K562 (cell line): Measurements from ENCODE around the gene RNF151. TPM values are rescaled to one million over a fixed set of nuclear protein-coding genes. Genes with fewer than 3 reads are reported as not detected.

ENCODE experiments used
- CTCFL ChIP-seq: IDR thresholded peaks from 2 replicates; pipeline ENCODE4 v1.6.1; 2011; ENCODE audit warnings: borderline replicate concordance, low read depth, mild to moderate bottlenecking, moderate library complexity, low read length; ENCODE audit not compliant: insufficient read depth, poor library complexity, severe bottlenecking
- ETS2 ChIP-seq: IDR thresholded peaks from 2 replicates; pipeline ENCODE4 v1.6.1; 2016; ENCODE audit warnings: borderline replicate concordance, missing genetic modification characterization, mild to moderate bottlenecking, moderate library complexity, missing compliant biosample characterization; ENCODE audit not compliant: poor library complexity, severe bottlenecking
- ETV6 ChIP-seq, 3 experiments: fragments of 150-350 bp in 1 of 3; sonication (generic) in 1 of 3; formaldehyde crosslinking in 1 of 3; IDR thresholded peaks; 2 replicates each; pipeline versions ENCODE4 v1.6.1 to v1.8.0; 2014 to 2022; ENCODE audit warnings: borderline replicate concordance in 2 of 3, low read depth in 2 of 3, antibody characterized with exemption in 1 of 3, low read length in 1 of 3, mild to moderate bottlenecking in 1 of 3, missing genetic modification reagents in 1 of 3
- GATAD2A ChIP-seq: fragments of 450-650 bp; IDR thresholded peaks from 2 replicates; pipeline ENCODE4 v1.6.1; 2017
- HDAC2 ChIP-seq: fragments of 450-650 bp; IDR thresholded peaks from 2 replicates; pipeline ENCODE4 v1.6.1; 2016; ENCODE audit warnings: mild to moderate bottlenecking
- HDGF ChIP-seq: fragments of 450-650 bp; IDR thresholded peaks from 2 replicates; pipeline ENCODE4 v1.6.1; 2016
- HNRNPH1 ChIP-seq: fragments of 200-400 bp; formaldehyde crosslinking; optimal IDR thresholded peaks from 2 replicates; pipeline ENCODE3; 2017; ENCODE audit warnings: low read depth, mild to moderate bottlenecking, low read length, moderate library complexity
- ILK ChIP-seq: fragments of 450-650 bp; IDR thresholded peaks from 2 replicates; pipeline ENCODE4 v1.6.1; 2016; ENCODE audit warnings: missing genetic modification characterization, low read depth, mild to moderate bottlenecking, missing compliant biosample characterization, moderate library complexity, borderline replicate concordance
- LARP7 ChIP-seq: fragments of 450-650 bp; IDR thresholded peaks from 2 replicates; pipeline ENCODE4 v1.6.1; 2016
- MED1 ChIP-seq: sonication (generic); formaldehyde crosslinking; IDR thresholded peaks from 2 replicates; pipeline ENCODE4 v1.8.1; 2023; ENCODE audit warnings: missing genetic modification reagents, borderline replicate concordance
- MYC ChIP-seq, 2 experiments: fragments of 250-450 bp in 1 of 2; sonication (Bioruptor Pico) in 1 of 2; IDR thresholded peaks; 2 replicates each; pipeline versions ENCODE4 v1.5.1 to v1.6.1; 2012 to 2021; ENCODE audit warnings: low read depth in 2 of 2, borderline replicate concordance in 1 of 2, improper control_type of control experiment in 1 of 2, low read length in 1 of 2, mild to moderate bottlenecking in 1 of 2, moderate library complexity in 1 of 2
- PCBP1 ChIP-seq: fragments of 200-400 bp; formaldehyde crosslinking; IDR thresholded peaks from 2 replicates; pipeline ENCODE4 v1.6.1; 2018; ENCODE audit warnings: mild to moderate bottlenecking, low read depth, low read length; ENCODE audit not compliant: poor library complexity, severe bottlenecking
- POLR2G ChIP-seq: fragments of 200-400 bp; formaldehyde crosslinking; IDR thresholded peaks from 2 replicates; pipeline ENCODE4 v1.6.1; 2017; ENCODE audit warnings: low read depth, mild to moderate bottlenecking, antibody characterized with exemption, low read length, moderate library complexity
- RNF219 ChIP-seq: fragments of 250-450 bp; sonication (Bioruptor Pico); IDR thresholded peaks from 2 replicates; pipeline ENCODE4 v1.5.0; 2022; ENCODE audit warnings: mild to moderate bottlenecking
- SRF ChIP-seq, 2 experiments: fragments of 250-450, 450-650 bp in 1 of 2; sonication (Bioruptor Pico) in 1 of 2; sonication (generic) in 1 of 2; formaldehyde crosslinking; IDR thresholded peaks; 2 replicates each; pipeline versions ENCODE4 v1.5.0 to v1.5.1; 2020 to 2022; ENCODE audit warnings: mild to moderate bottlenecking in 1 of 2, missing genetic modification reagents in 1 of 2
- TCF7 ChIP-seq: sonication (generic); IDR thresholded peaks from 2 replicates; pipeline ENCODE4 v1.6.1; 2016; ENCODE audit warnings: antibody characterized with exemption, borderline replicate concordance
- ZNF12 ChIP-seq: sonication (generic); formaldehyde crosslinking; IDR thresholded peaks from 2 replicates; pipeline ENCODE4 v1.4.0; 2020; ENCODE audit warnings: mild to moderate bottlenecking, missing genetic modification reagents
- ZNF232 ChIP-seq: sonication (generic); formaldehyde crosslinking; IDR thresholded peaks from 2 replicates; pipeline ENCODE4 v1.8.0; 2022; ENCODE audit warnings: mild to moderate bottlenecking, missing genetic modification reagents
- ZNF253 ChIP-seq: fragments of 250-450 bp; sonication (Bioruptor Pico); conservative IDR thresholded peaks from 2 replicates; pipeline ENCODE4 v1.6.1; 2021; ENCODE audit warnings: mild to moderate bottlenecking
- ZNF655 ChIP-seq: fragments of 250-450 bp; sonication (Bioruptor Pico); IDR thresholded peaks from 2 replicates; pipeline ENCODE4 v1.5.0; 2021
- polyA plus RNA-seq, 8 experiments: library from polyadenylated mRNA; depleted of rRNA in 4 of 8; stranded (reverse) in 5 of 8; unstranded in 3 of 8; fragments of >200 nt; fragmentation: Nextera tagmentation in 2 of 8; fragmentation: Illumina TruSeq in 1 of 8; extraction: Ambion mirVana in 2 of 8; extraction: Trizol in 1 of 8; gene quantifications; 2 replicates each; pipeline versions ENCODE4 v1.2.1 to v1.2.3, GENCODE V29; 2011 to 2014; ENCODE audit warnings: inconsistent platforms in 1 of 8, missing spikeins in 1 of 8
- total RNA-seq, 7 experiments: library from RNA; depleted of rRNA in 6 of 7; stranded (reverse); fragments of >200 nt in 6 of 7; fragmentation: Illumina TruSeq in 2 of 7; extraction: Trizol in 2 of 7; gene quantifications; 2 replicates each; pipeline versions ENCODE4 v1.2.1 to v1.2.3, GENCODE V29; 2011 to 2021; ENCODE audit warnings: low replicate concordance in 1 of 7

Gene RNF151
- total and polyA plus RNA-seq, 9 of the 15 experiments (the other 6 are each of a cell fraction or from before 2014, with no cell fraction given), result not detected

GRCh38 chr16:2003827-2004641 is 37.4 kb downstream of the RNF151 start (continued):
- no peak for TF ChIP-seq HNRNPH1
- 0 out of 4 replicates have a peak, but pooled peaks of 1 of the 2 experiments have one; percentile 10 for TF ChIP-seq ETV6 (IDR thresholded peaks at IDR 0.05; ENCODE audit: borderline replicate concordance in 1 of 2, low read depth in 2 of 2, low read length in 1 of 2)
- TF ChIP-seq ETV6 (CRISPR knock-in tag; IDR thresholded peaks at IDR 0.05; ENCODE audit: borderline replicate concordance), result no peak
- peak; percentile 67 for TF ChIP-seq POLR2G
- no peak for TF ChIP-seq ZNF12 (CRISPR knock-in tag)
- TF ChIP-seq SRF (CRISPR knock-in tag; IDR thresholded peaks at IDR 0.05), result peak in 1 of 2 experiments; percentile 86; a peak in 1 of 4 replicates
- TF ChIP-seq MYC (IDR thresholded peaks at IDR 0.05; ENCODE audit: low read depth, low read length), result peak; percentile 95
- TF ChIP-seq MYC (CRISPR knock-in tag; IDR thresholded peaks at IDR 0.05; ENCODE audit: borderline replicate concordance, low read depth), result no peak
- TF ChIP-seq MED1, result no peak
- TF ChIP-seq RNF219 (CRISPR knock-in tag), result no peak
- TF ChIP-seq HDGF, result 0 out of 2 replicates have a peak, but pooled peaks have one; percentile 4
- no peak for TF ChIP-seq LARP7
- peak; percentile 100 for TF ChIP-seq CTCFL
- TF ChIP-seq ZNF232 (CRISPR knock-in tag), result no peak
- TF ChIP-seq GATAD2A, result no peak
- no peak for TF ChIP-seq ILK
- TF ChIP-seq ZNF655, result no peak
- no peak for TF ChIP-seq ETS2 (tag)
- TF ChIP-seq ZNF253, result no peak
- no peak for TF ChIP-seq HDAC2
- TF ChIP-seq TCF7, result peak; percentile 59; the same call in 1 of the 2 replicates
- no peak for TF ChIP-seq PCBP1
